NCI-H446 (cell line): ENCODE measurements around the gene LRRC8E.
"Not testable (repeated sequence)": the region's sequence is repeated elsewhere in the genome, so short reads cannot be mapped to it uniquely, and the experiment has no call there.

Experiments
- DNase-seq, 2 experiments: peaks; one replicate each; lab custom pipeline; 2025; lab: John Stamatoyannopoulos, UW

The LRRC8E gene

DNA sequence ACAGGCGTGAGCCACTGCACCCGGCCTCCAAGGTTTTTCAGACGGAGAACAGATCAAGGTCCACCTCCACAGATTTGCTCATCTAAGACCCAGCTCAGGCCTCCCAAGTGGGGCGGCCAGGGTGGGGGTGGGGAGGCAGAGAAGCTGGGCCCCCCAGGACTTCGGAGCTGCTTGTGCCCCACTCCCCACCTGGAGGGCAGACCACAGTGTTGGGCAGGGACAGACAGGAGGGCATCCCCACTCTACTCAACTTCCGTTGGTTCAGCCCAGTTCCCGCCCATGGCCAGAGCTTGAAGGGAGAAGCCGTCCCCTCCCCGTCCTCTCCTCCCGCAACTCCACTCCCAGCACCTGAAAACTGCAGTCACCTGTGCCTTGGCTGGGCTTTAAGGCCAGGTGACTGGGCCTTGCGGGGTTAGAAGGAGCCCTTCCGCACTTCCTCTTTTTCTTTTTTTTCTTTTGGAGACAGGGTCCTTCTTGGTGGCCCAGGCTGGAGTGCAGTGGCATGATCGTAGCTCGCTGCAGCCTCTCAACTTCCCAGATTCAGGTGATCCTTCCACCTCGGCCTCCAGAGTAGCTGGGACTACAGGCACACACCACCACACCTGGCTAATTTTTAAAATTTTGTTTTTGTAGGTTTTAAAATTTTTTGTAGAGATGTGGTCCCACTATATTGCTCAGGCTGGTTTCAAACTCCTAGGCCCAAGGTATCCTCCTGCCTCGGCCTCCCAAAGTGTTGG lies 734 bp upstream of the LRRC8E start:
- no peak for DNase-seq

DNA sequence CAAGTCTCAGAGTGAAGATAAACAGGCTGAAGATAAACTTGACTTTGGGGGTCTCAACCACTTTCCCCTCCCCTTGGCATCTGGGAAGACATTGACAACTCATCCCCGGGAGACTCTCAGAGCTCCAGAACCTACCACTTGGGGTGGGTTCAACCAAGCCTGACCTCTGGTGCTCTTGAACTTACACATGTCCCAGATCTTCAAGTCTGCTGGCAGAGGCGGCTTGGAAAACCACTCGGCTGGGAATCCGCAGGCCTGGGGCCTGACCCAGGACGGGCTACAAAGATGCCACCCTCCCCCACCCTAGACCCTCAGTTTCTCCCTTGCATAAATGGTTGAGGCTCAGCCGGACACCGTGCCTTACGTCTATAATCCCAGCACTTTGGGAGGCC lies 512 bp downstream of the LRRC8E start:
- DNase-seq, result no peak

DNA sequence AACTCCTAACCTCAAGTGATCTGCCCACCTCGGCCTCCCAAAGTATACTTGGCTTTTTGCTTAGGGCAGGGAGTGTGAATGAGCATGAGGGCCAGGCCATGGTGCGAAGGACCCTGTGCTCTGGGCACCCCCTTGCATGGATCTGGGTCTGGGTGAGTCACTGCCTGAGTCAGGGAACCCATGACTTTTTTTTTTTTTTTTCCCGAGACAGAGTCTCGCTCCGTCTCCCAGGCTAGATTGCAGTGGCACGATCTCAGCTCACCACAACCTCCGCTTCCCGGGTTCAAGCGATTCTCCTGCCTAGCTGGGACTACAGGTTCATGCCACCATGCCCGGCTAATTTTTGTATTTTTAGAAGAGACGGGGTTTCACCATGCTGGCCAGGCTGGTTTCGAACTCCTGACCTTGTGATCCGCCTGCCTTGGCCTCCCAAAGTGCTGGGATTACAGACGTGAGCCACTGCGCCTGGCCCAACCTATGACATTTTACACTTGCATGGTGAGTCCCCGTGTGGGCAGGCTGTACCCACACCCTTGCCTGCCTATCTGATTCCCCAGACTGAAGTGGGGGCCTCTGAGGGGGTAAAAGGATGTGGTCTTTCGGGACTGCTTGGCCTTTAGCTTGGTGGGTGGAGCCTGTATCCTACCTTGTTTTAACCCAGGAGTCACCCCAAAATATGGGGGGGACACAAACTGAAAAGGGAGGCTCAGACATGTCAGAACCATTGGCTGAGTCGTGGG lies 5.2 kb downstream of the LRRC8E start:
- DNase-seq, result not testable (repeated sequence)

DNA sequence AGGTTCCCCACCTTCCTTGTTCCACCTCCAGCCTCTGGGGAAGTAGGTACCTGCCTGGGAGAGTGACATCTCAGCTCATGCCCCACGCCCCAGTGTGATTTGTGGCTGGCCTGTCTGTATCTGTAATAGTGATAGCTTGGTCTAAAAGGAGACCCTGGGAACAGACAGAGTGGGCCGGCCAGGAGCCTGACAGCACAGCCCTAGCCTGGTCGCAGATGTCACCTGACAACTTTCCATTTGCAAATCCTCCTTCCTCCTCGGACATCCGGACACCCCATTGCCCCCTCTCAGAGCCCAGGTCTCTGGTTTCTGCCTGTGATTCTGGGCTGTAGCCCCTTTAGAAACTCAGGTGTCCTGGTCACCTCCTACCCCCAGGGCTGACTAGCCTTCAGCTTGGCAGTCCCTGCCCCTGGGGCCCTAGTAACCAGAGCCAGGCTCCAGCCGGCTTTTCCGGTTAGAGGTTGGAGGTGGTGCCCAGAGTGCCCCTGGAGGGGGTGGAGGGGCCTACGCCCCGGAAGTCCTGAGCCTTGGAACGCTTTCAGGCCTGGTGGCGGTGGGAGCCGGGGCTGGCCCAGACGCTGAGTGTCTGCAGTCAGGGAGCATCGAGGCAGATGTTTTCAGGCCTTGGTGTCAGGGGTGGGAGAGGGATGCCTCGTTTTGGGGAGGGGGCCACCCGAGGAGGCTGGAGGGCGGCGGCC lies 6.5 kb downstream of the LRRC8E start:
- DNase-seq, result no peak

DNA sequence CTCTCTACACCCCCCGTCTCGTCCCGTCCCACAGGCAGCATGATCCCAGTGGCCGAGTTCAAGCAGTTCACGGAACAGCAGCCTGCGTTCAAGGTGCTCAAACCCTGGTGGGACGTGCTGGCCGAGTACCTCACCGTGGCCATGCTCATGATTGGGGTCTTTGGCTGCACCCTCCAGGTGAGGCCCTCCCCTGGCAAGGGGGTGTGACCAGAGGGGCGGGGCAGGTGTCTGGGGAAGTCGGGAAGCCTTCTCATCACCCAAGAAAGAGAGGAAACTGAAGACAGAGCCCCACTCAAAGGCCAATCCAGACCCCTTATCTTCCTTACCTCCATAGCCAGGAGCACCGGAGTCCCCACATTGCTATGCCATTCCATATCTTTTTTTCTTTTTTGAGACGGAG lies 7.3 kb downstream of the LRRC8E start:
- DNase-seq, result no peak

DNA sequence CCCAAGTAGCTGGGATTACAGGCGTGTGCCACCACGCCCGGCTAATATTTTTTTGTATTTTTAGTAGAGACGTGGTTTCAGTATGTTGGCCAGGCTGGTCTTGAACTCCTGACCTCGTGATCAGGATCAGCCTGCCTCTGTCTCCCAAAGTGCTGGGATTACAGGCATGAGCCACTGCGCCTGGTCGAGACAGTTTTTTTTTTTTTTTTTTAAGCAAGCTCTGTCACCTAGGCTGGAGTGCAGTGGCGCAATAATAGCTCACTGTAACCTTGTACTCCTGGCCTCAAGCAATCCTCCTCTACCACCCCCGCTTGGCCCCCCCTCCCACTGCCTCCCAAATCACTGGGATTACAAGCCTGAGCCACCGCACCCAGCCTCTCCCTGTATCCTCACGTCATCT lies 9.0 kb downstream of the LRRC8E start:
- no peak for DNase-seq

DNA sequence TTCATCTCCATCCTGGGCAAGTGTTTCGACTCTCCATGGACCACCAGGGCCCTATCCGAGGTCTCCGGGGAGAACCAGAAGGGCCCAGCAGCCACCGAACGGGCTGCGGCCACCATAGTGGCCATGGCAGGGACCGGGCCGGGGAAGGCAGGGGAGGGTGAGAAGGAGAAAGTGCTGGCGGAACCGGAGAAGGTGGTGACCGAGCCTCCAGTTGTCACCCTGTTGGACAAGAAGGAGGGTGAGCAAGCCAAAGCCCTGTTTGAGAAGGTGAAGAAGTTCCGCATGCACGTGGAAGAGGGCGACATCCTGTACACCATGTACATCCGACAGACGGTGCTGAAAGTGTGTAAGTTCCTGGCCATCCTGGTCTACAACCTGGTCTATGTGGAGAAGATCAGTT lies 10.7 kb downstream of the LRRC8E start:
- DNase-seq, result no peak

DNA sequence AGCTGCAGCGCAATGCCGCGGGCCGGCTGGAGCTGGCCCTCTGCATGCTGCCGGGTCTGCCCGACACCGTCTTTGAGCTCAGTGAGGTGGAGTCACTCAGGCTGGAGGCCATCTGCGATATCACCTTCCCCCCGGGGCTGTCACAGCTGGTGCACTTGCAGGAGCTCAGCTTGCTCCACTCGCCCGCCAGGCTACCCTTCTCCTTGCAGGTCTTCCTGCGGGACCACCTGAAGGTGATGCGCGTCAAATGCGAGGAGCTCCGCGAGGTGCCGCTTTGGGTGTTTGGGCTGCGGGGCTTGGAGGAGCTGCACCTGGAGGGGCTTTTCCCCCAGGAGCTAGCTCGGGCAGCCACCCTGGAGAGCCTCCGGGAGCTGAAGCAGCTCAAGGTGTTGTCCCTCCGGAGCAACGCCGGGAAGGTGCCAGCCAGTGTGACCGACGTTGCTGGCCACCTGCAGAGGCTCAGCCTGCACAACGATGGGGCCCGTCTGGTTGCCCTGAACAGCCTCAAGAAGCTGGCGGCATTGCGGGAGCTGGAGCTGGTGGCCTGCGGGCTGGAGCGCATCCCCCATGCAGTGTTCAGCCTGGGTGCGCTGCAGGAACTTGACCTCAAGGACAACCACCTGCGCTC lies 11.6 kb downstream of the LRRC8E start:
- DNase-seq, result no peak

DNA sequence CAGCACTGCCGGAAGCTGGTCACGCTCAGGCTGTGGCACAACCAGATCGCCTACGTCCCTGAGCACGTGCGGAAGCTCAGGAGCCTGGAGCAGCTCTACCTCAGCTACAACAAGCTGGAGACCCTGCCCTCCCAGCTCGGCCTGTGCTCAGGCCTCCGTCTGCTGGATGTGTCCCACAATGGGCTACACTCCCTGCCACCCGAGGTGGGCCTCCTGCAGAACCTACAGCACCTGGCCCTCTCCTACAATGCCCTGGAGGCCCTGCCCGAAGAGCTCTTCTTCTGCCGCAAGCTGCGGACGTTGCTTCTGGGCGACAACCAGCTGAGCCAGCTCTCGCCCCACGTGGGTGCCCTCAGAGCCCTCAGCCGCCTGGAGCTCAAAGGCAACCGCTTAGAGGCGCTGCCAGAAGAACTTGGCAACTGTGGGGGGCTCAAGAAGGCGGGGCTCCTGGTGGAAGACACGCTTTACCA lies 12.1 kb downstream of the LRRC8E start:
- no peak for DNase-seq

DNA sequence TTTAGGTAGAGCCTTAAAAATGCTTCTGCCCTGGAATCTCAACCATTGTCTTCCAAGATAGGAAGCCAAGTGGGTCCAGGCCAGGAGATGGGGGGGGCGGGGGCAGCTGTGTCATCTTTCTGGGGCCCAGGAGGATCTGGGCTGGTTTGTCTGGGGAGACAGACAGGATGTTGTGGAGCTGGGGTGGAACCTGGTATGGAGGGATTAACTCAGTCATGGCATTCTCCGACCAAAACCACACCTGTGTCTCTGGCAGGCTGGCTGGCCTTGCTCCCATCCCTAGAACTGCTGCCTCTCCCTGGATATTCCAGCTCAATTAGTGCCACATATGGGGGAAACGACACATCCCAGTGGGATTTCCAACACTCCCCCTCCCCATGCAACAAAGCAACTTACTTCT lies 12.6 kb downstream of the LRRC8E start:
- no peak for DNase-seq

DNA sequence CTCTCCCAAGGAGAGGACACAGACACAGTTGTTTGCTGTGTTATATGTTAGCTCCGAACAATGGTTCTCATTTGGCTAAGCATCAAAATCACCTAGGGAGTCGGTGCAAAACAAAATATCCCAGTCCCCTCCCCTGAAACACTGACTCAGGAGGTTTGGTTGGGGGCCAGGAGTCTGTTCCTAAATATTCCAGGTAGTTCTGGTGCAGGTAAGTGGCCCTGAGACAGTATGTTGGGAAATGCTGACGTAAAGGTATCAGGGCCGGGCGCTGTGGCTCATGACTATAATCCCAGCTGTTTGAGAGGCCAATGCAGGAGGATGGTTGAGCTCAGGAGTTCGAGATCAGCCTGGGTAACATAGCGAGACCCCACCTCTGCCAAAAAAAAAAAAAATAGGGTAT lies 13.0 kb downstream of the LRRC8E start:
- no peak for DNase-seq

DNA sequence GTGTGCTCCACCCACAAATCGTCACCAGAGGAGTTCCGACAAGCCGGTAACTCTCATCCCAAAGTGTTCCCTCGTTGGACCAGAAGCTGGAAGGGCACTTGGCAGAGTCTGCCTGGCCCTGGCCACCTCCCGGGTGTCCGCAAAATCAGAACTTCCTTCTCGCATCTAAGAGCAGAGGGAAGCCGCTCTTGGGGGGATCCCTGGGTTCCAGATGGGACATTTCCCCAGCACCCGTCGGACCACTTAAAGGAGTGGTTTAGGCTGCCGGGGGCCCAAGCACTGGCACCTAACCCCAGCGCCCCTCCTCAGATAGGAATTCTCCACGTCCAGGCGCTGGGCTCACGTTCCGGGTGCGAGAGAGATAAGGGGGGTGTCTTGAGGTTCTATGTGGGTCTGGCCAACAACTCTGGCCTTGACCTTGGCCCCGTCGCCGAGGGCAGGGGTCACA lies 14.5 kb downstream of the LRRC8E start:
- DNase-seq, result no peak

DNA sequence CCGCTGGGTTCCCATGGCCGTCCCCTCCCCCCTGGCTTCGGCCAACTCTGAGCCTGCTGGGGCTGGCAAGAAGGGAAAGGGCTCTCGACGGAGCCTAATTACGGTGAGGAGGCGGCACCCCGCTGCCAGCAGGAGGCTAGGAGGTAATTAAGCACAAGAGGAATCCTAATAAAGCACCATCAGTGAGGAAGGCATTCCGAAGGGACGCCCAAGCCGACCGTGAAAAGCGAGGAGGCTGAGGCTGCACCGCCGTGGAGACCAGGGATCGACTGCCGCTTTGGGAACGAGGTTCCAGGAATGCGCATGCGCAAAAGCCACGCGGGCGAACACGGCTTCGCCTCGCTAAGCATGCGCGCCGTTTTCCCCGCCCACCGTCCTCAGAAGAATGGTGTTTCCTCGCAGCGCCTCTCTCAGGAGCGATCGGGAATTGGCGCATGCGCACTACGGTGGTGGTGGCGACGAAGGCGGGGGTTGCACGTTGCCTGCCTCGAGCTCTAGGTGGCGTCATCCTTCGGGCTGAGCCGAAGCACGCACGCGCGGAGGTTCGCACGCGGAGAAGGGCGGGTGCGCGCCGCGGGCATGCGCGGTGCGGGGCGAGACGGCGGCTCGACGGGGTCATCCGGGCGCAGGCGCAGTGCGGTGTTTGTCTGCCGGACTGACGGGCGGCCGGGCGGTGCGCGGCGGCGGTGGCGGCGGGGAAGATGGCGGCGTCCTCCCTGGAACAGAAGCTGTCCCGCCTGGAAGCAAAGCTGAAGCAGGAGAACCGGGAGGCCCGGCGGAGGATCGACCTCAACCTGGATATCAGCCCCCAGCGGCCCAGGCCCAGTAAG lies 15.1 kb downstream of the LRRC8E start, which contains the start of gene MAP2K7:
MAP2K7 (plus strand) TSS at position 634 of the 830 bp plus-strand sequence; CDS start at position 702, 68 bp downstream.
- peak; percentile 99 to 100 for DNase-seq

DNA sequence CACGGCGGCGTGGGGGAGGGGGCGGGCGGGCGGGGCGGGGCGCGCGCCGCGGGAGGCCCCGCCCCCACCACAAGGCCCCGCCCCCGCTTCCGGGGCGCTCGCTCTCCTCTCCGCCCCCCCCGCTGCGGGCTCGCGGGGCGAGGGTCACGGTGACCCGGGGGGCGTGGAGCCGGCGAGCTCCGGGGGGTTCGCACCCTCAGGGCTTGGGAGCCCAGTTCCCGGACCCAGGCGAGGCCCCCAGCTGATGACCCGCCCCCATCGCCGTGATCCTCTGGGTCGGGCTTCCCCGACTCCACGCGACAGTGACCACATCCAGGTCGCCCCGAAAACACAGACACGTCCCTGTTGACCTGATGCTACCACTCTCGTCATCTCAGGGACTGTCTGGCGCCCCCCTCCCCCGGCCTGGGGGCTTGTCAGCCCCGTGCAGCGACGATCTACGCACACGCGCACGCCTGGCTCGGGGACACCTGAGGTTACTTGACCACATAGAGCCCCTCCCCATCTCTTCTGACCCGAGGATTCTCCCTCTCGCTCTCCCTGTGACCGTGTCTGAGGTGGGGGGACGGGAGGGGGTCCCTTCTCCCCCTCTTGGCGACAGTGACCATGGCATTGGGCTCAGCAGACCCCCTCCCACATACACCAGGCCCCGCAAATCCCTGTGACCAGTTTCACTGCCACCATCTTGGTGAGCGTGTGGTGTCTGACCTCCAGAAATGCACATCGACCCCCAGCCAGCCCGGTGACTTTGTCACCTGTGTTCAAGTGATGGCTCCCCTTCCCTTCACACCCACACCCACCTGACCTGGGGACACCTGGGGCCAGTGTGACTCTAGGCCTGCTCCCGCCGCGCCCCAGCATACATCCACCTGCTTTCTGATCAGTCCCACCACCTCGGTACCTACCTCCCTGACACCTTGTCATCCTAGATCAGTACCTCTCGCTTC lies 16.0 kb downstream of the LRRC8E start:
- no peak for DNase-seq

DNA sequence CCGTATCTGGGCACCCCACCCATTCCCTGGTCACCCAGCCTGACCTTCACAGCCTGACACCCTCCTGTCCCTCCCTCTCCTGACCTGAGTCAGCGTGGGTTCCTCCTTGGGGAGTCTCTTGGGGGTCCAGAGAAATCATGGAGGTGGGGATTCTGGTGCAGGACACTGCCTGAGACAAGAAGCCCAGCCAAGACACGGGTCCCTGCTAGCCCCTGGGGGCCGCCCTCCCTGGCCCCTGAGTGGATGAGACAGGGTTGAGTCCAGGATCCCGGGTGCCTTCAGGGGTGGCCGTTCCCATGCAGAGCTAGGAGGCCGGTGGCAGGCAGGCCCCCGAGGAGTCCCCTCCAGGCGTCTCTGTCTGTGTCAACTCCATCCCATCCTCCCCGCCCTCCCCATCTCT lies 17.0 kb downstream of the LRRC8E start:
- no peak for DNase-seq

DNA sequence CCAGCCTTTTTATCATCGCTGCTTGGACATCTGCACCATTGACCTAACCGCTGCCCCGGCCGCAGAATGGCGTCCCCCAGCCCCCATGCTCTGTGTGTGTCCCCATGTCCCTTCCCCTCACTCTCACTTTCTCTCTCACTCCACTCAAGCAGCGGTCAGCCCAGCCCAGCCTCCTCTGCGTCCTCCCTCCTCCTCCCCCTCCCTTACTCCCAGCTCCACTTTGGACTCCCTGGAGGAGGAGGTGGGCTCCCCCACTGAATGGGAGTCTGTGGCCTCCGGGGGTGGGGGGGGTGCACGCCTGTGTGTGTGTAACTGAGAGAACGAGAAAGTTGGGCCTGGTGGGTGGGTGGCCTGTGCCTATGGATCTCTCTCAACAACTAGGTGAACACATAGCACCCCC lies 17.5 kb downstream of the LRRC8E start:
- no peak for DNase-seq

DNA sequence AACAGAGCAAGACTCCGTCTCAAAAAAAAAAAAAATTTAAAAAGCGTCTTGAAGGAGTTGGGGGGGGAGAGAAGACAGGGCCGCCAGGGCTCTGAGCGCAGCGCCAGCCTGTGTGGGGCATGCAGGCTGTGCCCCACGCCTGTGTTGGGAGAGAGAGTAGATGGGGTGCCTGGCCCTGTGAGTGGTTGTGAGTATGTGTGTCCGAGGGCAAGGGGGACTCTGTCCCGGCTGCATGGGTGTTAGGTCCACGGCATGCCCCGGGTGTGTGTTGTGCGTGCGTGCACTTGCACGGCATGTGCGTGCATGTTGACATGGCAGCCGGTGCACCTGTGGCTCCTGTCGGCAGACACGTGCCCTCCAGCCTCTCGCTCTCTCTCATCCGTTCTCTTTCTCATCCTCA lies 18.8 kb downstream of the LRRC8E start:
- no peak for DNase-seq

DNA sequence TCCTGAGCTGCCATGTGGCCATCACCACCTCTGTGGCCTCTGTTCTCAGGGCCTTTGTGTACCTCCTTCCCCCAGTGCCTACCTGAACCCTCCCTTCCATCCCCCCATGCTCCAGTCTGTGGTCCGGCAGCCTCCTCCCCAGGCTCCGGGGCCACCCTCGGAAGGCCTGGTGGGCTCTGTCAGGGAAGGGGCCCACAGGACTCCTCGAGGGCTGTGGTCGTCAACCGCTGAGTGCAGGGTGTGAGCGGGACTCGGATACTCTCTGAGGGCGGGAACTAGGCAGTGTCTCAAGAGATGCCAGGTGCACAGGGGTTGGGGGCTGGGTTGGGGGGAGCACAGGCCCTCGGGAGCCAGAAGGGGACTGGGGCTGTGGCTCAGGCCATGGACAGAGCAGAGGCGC lies 19.2 kb downstream of the LRRC8E start:
- no peak for DNase-seq

DNA sequence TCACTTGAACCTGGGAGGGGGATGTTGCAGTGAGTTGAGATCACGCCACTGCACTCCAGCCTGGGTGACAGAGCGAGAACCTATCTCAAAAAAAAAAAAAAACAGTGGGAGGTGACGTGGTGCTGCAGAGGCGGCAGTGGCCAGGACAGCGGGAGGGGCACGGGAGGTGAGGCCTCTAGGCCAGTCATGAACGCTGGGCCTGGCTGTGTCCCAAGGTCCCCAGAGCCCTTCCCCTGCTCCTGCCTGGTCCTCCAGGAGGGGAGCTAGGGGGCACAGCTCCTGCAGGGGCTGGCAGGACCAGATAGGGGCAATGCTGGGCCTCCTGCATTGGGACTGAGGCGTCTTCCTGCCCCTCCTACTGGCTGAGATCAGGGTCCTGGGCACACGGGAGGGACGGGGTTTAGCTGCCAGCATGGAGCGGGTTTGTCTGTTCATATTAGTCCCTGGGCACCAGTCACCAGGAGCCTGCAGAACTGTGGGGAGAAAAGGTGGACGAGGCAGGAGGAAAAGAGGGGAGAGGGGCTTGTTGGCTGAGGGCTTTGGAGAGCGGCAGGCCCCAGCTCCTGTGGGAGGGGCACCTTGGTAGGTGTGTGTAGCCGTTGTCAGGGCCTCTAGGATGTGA lies 19.9 kb downstream of the LRRC8E start:
- DNase-seq, result no peak
